NCI-H2029 (cell line): Measurements from ENCODE around the gene NHSL2.
"Not testable (repeated sequence)": the region's sequence is repeated elsewhere in the genome, so short reads cannot be mapped to it uniquely, and the experiment has no call there.

Experiments
- DNase-seq: peaks from one replicate; lab custom pipeline; 2025; lab: John Stamatoyannopoulos, UW

Gene NHSL2

DNA sequence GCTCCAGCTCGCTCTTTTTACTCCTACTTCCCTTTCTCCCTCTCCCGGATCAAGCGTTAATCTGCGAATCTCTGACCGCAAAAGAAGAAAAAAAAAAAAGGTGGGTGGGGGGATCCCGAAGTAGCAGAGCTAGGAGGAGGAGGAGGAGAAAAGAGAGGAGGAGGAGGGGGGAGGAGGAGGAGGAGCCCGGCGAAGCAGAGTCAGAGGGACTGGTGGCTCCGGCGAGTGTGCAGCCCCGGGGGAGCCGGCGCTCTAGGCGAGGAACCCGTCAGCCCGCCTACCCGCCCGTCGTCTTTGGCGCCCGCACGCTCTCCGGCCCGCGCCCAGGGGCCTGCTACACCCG, at the start of gene NHSL2:
NHSL2 (plus strand) TSS at position 203 of the 343 bp plus-strand sequence.
- no peak for DNase-seq

DNA sequence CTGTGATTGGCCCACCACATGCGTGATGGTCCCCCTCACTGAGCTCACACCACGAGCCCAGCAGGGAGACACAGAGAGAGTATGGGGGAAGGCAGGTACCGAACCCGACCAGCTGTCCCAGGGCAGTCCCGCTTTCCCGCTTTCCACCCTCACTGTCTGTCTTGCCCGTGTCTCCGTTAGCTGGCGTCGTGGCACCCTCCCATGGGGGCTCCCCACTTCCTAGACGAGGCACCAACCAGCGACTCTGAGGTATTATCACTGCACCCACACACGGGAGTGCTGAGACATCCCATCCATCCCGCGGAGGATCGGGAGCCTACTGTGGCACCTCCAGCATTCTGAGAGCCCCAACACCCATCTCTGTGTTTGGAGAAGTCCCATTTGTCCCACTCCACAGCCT, 43.0 kb upstream of the NHSL2 start:
- no peak for DNase-seq

DNA sequence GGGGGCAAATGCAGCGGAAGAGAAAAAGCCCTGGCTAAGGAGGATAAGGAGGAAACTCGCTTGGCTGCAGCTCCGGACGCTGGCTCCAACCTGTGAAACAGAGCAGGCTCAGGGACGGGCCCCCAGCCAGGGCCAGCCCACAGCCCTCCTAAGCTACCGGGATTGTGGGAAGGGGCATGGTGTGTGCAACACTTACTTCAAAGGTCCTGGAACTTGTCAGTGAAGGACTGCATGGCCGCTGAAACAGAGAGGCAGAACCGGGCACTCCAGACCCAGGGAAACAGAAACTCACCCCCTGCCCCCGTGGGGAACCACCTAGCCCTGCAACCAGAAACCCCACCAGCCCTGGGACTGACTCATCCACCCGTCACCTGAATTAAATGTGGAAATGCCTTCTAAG, 41.1 kb upstream of the NHSL2 start:
- DNase-seq, result not testable (repeated sequence)

DNA sequence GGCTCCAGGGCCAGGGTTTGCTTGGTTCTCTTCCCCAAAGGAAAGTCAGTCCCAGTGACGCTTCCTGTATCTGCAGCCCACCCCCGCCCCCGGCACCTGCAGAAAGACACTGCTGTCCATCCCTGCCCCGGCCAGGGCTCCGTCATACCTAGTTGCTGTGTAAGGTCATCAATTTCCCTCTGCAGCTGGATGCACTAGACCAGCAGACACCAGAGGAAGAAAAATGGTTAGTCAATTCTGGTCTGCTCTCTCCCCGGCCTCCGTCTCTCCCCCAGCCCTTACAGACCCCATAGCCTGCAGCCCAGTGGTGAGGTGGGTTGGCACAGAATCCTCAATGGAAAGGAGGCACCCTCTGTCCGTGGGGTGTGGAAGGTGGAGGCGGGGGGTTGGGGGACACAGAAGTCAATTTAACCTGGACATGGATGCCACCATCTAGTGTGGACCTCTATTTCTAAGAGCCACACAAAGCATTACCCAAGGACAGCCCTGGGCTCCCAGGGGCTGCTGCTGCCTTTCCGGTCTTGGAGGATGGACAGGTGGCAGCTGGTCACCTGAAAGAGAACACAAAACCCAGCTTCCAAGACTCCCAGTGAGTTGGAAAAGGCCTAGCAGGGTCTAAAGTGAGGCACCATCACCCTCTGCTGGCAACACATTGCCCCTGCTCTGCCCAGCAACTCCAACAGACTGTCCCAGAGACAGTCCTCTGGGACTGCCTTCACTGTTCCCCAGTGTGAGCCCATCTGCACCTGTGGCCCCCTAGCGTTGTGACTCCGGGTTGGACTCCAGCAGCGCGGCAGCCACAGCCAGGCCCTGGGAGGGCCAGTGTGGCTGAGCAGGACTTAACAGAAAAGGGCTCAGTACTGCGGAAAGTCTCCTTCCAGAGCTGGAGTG, 40.2 kb upstream of the NHSL2 start:
- no peak for DNase-seq

DNA sequence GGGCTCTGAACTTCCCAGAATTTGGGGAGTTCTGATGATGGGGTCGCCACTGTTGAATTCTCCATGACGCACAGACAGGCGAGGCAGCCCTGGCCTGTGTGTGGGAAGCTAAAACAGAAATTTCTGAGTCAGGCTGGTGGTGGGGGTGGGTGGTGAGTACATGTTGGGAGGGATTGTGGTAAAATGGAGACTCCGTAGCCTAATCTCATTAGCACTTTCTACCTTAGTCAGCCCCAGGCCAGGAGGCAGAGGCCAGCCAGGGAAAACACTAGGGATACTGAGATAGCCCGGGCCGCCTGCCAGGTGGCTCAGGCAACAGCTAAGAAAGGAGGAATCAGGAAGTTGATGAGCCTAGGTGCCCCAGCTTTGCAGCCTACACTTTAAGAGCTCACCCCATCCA, 39.3 kb upstream of the NHSL2 start:
- no peak for DNase-seq

DNA sequence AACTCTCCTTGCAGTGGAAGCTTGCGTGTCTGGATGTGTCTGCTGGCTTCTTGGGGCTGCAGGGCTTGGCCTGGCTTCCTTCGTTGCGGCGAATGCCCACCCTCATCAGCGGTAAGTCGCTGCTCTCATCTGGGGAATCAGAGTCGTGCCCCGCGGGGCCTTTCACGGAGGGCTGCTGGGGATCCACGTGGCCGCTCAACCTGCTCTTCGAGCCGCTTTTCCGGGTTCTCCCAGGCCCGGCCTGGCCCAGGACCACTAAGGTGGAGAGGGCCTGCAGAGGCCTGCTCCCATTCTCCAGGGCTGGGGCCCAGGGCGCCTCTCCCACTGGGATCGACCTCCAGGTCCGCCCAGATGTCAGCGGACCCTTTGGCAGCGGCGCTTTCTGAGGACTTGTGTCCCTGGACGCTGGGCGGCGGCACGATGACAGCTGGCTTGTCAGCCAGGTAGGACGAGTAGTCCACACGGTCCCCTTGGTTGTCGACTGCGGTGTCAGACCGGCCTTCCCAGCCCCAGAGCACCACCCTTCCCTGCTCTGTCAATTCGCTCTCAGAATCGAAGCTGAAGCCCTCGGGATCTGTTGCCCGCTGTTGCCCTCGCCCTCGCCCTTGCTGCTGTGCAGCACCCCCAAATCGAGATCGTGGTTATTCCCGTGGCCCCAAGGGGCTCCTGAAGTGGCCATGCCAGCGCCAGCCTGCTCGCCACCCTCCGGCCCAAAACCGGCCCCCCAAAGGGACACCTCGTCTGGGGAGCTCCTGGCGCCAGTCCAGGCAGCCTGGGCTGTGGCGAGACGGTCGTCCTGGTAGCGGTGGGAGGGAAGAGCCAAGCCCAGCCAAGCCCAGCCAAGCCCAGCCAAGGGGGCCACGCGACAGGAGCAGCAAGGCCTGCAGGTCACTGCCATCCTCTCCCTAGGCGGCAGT, 37.8 kb upstream of the NHSL2 start:
- no peak for DNase-seq

DNA sequence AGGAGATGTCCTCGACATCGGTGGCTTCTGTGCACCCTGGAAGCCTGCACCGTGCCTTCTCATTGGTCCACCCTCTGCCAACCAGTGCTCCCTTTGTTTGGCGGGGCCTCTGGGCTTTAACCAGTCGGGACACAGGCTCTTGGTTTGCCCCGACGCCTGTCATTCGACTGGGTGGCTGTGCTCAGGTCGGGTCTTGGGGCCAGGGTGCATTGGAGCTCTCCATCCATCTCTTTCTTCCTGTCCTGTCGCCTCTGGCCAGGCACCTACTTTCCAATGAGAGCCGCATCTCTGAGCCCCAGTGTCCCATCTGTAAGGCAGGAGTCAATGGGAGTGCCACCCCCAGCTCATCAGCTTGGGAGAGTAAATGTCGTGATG, 37.2 kb upstream of the NHSL2 start:
- no peak for DNase-seq

DNA sequence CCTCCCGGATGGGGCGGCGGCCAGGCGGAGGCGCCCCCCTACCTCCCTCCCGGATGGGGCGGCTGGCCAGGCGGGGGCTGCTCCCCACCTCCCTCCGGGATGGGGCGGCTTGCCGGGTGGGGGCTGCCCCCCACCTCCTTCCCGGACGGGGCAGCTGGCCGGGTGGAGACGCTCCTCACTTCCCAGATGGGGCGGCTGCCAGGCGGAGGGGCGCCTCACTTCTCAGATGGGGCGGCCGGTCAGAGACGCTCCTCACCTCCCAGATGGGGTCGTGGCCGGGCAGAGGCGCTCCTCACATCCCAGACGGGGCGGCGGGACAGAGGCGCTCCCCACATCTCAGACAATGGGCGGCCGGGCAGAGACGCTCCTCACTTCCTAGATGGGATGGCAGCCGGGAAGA, 33.8 kb upstream of the NHSL2 start:
- DNase-seq, result not testable (repeated sequence)

DNA sequence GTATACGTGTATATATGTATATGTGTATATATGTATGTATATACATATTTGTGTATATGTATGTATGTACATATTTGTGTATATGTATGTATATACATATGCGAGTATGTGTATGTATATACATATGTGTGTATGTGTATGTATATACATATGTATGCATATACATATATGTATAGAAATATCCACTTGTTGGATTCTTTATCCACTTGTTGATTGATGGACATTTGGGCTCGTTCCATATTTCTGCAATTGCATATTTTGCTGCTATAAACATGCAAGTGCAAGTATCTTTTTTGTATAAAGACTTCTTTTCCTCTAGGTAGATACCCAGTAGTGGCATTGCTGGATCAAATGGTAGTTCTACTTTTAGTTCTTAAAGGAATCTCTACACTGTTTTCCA, 25.5 kb upstream of the NHSL2 start:
- DNase-seq, result no peak

DNA sequence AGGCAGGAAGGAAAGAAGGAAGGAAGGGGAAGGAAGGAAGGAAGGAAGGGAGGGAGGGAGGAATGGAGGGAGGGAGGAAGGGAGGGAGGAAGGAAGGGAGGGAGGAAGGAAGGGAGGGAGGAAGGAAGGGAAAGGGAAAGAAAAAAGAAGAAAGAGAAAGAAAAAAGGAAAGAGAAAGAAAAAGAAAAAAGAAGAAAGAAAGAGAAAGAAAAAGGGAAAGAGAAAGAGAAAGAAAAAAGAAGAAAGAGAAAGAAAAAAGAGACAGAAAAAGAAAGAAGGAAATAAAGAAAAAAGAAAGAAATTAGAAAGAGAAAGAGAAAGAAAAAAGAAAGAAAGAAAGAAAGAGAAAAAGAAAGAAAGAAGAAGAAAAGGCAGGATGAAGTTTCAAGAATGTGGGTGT, 15.0 kb upstream of the NHSL2 start:
- DNase-seq, result no peak

DNA sequence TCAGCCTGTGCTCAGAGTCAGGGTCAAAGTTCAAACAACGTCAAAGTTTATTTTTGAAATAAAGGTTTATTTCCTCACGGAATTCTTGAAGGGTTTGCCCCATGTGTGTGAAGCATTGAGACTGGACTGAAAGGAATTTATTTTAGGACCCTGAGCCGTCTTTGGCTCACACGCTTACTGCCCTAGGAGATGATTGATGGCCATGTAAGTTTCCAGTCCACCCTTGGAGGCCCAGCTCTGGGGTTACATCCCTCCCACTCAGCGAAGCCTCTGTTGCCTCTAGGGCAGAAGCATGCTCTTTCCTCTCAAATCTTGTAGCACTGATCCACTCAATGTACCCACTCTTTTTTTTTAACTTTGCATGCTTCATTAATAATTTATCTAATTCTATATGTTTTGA, 4.5 kb upstream of the NHSL2 start:
- no peak for DNase-seq

DNA sequence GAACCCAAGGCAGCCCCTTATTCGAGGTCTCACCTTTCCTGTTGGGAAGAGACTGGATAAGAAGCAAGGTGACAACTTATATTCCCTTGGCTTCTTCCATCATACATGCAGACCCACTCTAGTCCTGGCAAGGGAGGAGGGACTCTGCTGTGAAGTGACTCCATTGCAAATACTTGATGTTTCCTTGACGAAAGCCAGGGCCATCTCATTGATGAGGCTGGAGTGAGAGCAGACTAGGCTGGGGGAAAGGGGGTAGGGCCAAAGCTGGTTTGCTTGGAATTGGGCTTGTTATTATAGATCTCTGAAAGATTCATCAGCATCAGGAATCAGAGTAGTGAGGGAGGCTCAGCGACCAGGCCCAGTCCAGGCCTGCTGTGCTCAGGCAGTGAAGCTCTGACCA, 2.3 kb upstream of the NHSL2 start:
- DNase-seq, result no peak

DNA sequence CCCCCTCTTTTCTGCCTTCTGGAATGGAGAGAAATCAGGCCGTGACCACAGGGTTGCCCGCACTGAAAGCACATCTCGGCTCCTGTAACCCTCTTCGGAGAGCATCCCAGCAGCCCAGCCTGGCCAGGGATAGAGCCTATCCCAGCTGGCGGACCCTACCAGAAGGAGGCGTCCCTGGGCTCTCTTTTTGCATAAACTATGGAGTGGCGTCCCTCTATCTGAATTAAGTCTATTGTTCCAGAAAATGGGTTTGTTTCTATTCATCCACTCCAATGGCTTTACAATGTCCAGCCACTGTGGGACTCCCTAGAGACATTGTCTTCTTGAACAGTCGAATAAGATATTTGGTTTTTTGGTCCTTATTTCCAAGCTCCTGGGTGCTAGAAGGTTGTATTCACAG, 689 bp upstream of the NHSL2 start:
- DNase-seq, result no peak

DNA sequence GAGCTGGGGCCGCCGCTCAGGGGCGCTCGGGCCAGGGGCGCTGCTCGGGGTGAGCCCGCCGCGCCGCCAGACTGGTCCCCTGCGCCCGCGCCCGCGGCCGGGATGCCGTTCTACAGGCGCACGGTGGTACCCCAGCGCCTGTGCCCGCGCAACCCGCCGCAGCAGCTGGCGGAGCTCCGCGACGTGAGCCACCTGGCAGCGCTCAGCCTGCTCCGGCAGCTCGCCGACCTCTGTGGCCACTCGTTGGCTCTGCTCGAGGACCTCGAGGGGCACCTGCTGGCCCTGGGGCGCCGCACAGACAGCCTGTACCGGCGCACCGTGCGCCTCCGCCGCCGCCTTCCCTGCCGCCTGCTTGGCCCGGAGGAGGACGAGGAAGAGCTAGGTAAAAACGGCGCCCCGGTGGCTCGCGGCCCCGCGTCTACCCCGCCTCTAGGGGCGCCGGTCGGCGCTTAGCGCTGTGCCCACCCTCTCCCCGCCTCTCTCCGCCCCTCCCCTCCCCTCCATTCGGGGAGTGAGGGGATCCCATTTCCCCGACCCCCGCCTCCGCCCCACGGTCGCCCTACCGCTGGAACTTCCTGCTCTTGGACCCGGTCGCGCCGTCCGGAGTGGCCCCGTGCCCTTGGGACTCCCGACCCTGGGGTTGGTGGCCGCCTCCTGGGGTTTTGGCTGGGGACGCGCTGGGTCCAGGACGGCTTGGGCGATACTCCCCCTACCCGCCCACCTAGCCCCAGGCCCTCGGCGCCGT, 513 bp downstream of the NHSL2 start:
- no peak for DNase-seq

DNA sequence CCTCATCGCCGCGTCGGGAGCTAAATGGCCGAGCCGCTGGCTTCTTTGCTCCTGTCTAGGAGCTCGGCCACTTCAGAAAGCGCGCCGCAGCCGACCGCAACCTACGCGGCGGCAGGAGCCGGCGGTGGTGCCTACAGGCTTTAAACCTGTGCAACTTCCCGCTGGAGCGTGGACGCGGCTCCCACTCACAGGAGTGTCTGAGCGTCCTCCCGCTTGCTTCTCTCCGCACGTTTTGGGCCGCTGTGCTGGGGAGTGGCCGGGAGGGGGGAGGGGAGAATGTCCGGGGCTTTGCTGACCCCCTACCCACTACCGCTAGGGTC, 1.0 kb downstream of the NHSL2 start:
- DNase-seq, result no peak

DNA sequence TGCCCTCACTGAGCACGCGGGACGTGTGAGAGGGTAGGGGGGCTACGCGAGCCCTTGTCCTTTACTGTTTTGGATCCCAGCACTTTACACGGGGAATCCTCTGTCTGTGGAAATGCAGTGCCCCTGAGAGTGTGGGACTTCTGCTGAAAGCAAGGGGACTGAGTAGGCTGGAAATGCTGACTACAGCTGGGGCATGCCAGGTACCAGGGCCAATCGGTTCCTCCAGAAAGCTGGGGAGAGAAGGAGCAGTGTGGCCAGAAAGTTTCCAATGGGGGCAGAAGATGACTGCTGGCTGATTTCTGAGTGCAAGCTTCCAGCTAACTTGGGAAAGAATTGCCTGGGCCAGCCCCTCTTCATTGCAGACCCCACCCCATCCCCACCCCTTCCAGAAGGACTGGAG, 1.5 kb downstream of the NHSL2 start:
- DNase-seq, result no peak

DNA sequence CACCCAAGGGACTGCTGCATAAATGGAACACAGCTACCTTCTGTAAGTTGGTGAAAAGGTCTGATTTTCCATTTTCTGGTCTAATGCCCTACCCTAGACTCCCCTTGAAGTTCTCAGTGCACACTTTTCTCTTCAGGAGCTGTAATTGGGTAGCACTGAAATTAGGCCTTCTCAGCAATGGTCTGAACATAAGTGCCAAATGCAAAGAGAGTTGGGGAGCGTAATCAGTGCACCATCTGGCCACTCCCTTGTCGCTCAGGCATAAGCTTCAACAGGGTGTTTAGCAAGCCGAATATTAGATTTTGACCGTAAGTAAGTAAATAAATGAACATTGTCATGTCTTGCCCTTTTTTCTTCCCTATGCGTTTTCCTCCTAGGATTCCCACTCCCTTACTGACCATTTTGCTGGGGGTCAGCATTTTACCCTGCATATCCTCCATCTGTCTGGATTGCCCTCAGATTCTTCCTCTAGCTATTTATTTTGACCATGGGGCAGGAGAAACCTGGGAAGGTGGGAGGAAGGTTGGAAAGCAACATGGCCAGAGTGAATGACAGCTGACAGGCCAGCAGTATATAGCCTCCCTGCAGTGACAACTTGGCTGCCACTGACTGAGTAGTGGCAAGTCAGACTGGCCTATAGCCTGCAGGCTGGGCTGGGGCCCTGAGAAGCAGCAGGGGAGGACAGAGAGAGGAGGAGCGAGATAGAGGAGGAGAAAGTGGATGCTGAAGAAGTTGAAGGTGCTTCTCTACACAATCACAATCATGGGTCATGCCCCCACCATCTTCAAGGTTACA, 2.7 kb downstream of the NHSL2 start:
- no peak for DNase-seq

DNA sequence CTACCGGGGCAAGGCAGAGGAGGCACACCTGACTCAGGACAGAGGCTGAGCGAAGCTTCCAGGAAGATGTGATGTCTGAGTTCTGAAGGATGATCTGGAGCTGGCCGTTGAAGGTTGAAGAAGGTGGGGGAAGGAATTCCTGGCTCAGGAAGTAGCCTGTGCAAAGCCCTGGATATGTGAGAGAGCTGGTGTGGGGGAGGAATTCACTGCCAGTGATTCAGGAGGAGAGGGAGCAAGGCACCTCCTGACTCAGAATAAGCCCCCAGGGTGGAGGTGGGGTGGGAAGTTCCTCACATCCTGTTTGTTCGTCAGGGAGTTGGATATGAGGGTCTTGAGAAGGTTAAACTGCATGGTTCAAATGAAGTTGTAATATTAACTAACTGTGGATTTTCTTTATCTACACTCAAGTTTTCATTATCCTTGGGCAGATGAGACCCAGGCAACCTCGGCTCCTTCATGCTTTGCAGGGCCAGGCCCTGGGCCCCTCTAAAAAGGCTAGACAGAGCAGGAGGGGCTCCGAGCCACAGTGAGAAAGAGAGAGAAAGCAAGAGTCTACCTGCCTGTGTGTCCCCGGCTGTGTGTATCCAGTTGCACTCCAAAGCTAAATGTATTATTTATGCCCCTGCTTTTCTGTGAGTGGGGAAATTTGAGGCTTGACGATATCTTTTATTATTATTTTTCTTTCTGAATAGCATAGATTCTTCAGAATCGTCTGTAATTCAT, 7.1 kb downstream of the NHSL2 start:
- DNase-seq, result no peak

DNA sequence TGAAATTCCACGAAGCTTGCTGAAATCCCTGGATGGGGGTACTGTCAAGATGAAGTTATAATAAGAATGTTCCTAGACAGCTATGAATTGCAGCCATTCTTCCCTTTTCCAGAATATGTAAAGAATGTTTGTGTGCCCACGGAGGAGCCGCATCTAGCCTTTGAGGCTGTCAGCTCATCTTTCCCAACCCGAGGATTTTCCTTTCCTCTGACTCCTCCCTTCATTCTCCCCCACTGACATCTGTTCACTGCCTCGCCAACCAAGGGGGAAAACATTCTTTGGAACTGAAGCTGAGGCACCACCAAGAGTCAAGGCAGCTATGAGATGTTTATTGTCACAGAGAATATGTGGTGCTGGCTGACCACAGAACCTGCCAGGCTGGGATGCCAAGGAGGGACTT, 8.8 kb downstream of the NHSL2 start:
- no peak for DNase-seq

DNA sequence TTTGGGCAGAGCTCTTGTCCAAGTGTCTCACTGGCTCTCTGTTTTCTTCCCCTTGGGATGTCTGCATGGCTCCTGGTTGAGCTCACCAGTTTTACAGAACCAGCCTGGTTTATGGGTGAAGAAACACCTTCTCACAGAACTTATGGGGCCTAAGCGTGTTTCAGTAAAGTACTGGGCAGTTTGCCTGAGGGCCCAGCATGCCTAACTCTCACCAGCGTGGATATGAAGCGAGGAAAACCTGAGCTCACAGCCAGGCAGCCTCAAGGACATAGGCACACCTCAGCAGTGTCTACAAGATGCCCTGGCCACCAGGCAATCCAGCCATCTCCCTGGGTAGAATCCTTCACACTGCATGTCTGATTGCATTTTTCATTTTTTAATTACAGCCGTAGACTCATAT, 9.2 kb downstream of the NHSL2 start:
- DNase-seq, result no peak

DNA sequence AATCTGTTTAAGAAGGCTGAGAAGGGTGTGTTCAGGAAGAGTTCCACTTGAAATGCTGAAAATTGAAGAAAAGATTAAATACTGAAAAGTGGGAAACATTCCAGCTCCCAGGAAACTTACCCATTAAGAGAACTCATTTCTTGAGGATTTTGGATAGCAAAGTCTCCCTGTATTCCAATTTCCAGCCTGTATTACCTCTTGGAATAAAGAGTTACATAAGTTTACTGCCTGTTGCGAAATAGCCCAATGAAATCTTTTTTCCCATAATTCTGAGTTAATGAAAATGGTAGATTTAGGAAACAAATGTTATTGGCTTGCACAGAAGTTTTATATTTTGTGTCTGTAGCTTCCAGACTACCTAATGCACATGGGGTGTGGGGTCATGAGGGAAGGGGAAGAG, 12.0 kb downstream of the NHSL2 start:
- no peak for DNase-seq
